Measurements from ENCODE around the gene POLR2L.
A peak's percentile ranks its signal among the peaks of the same experiment; 100 is the strongest.

POLR2L gene

DNA sequence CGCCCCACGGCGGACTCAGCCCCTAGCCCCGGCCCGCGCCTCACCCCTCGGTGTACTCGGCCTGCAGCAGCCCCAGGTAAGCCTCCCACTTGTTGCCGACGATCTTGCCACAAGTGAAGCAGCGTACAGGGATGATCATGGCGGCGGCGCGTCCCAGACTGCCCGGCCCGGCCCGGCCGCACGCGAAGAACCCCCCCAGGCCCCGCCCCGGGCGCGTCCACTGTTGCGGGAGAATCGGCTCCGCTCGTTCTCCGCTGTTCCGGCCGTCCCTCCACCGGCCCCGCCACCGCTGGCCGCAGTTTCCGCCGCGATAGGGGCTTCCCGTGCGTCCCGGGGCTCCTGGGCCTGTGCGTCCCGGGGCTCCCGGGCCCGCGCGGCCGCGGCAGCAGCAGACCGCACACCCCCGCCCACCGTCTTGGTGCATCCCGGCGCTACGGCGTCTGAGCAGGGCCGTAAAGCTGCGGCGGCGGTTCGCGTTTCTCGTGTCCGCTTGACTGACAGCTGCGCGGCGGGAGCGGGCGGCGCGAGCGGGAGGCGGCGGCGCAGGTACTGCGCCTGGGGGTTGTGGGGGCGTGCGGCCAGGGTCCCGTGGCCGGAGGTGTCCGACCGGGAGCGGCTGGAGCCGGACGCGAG lies at the start of gene POLR2L, which contains the start of gene TSPAN4:
Gene POLR2L, minus strand, starts transcription at position 160 of the 633 bp plus-strand sequence. Its CDS starts 21 bp downstream, at position 139.
Gene TSPAN4, plus strand, starts transcription at position 483 of the 633 bp plus-strand sequence. CDS start 7,453 bp downstream, outside the sequence.
- DNase-seq, result peak; percentile 90

DNA sequence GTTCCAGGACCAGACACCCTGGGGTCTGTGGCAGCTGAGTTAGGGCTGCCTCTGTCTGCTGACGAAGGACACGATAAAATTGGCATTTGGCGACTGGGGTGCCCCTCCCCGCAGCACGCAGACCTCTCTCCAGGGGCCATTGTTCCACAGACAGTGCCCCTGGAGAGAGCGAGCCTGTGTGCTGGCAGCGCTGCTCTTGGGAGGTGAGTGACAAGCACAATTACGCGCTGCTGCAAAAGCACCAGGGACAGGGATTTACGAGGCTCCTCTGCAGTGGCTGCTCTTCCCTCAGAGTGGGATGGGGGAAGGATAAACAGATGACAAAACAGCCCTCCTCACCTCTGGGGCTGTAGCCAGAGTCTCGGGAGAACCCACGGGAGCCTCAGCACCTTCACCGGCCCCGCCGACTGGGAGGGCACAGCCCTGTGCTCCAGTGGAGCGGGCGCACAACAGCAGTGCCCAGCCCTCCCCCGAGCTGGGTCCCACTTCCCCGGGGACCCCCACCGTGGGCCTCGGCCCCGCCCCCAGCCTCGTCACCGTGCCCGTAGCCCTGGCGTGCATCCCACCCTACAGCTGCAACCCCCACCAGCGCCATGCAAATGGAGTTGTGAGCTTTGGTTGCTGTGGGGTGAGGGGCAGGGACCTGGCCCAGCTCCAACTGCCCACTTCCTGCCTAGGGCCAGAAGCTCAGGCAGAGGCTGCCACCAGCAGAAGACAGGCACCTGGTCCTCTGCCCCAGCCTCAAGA lies 48.6 kb upstream of the POLR2L start:
- DNase-seq, result no peak

DNA sequence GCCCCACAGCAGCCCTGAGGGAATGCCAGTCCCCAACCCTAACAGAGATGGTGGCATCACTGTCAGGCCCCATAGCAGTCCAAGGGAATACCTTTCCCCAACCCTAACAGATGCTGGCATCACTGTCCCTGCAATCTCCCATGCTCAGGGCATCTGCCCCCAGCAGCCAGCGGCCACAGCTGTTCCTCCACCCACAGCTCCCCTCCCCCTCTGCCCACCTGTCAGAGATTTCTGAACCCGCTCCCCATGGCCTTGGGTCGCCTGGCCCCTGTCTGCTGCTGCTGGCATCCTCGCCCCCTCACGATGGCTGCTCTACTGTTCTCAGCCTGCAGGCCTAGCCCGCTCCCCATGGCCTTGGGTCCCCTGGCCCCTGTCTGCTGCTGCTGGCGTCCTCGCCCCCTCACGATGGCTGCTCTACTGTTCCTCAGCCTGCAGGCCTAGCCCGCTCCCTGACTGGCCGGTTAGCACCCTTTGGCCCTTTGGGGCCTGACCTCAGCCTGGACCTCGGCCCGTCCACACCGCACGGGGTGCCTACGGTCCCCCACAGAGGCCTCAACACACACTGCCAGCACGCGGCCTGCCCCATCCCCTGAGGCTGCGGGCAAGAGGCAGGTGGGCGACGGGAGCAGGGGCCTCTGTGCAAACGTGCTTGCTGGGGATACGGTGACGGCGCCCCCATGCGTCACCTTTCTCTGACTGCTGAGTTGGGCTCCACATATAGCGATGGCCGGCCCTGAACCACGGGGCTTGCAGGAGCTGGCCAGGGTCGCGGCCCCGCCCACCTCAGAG lies 47.6 kb upstream of the POLR2L start:
- no peak for DNase-seq

DNA sequence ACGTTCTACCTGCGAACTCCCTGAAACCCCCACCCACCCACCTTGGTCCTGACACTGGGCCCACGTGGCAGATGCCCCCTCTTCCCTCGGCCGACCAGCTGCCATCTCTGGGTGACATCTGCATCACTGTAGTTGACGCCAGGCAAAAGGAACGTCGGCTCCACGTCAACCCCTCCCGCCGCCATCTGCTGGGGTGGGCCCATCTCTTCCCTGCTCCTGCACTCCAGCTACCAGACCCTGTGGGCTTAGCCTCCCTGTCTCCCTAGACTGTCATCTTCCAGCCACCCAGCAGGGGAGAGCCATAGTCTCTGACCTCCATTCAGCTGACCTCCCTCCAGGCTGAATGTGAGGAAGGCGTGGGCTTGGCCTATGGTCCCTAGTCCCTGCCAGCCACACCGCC lies 46.9 kb upstream of the POLR2L start:
- DNase-seq, result no peak

DNA sequence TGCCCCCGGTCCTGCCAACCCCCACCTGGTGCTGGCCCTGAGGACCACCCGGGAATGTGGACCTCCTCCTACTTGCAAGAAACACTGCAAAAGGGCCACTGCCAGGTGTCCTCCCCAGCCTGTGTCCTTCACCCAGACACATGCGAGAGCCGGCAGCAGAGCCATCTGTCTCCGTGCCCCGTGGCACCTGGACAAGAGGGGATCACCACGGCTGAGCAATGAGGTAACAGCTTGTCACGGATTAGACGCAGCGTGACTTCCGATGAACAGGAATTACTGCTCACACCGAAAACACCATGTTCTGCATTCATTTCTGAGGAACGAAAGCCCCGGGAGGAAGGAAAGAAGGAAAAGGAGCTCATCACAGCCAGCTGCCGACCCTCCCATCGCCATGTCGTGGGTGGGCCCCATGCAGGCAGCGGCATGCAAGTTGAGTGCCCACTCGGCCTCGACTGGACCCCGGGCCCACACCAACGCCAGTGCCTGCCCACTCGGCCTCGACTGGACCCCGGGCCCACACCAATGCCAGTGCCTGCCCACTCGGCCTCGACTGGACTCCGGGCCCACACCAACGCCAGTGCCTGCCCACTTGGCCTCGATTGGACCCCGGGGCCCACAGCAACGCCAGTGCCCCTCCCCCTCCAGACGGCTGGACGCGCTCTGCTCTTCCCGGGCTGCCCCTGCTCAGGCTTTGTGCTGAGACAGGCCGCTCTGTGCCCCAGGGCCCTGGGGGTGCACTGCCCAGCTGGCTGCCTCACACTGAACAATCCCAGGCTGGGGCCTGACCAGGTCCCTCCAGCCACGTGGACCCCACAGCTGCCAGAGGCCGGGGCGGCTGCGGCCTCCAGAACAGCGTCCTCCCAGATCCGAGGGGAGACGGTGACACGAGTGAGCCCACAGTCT lies 46.2 kb upstream of the POLR2L start:
- DNase-seq, result no peak

DNA sequence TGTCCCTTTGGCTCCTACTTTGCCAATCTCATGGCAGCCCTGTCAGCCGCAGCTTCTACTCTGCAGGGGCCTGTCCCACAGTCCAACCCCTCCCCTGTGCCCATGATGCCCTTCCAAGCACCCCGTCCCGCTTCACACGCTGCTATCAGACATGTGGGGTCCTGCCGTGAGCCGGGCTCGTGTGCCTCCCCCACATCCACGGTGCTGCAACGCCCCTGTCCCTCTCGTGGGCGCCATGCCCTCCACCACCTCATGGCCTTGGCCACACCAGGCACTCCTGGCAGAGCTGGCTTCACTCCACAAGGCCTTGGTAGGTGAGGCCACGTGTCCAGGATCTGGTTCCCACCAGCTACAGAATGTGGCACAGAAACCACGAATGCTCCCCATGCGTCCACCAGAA lies 45.3 kb upstream of the POLR2L start:
- no peak for DNase-seq

DNA sequence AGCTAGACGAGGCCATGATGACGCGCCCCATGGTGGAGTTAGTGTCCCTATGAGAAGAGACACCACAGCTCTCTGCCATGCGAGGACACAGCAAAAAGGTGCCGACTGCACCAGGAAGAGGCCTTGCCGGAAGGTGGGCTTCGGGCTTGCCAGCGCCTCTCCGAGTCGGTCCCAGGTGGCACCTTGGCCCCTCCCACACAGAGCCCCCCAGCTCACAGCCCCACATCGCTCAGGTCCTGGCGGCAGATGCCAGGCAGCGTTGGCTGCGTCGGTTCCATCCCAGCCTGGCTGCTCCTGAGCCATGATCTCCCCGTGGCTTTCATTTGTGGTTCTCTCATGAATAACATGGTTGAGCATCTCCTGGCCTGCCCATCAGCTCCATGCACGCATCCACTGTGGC lies 44.2 kb upstream of the POLR2L start:
- no peak for DNase-seq

DNA sequence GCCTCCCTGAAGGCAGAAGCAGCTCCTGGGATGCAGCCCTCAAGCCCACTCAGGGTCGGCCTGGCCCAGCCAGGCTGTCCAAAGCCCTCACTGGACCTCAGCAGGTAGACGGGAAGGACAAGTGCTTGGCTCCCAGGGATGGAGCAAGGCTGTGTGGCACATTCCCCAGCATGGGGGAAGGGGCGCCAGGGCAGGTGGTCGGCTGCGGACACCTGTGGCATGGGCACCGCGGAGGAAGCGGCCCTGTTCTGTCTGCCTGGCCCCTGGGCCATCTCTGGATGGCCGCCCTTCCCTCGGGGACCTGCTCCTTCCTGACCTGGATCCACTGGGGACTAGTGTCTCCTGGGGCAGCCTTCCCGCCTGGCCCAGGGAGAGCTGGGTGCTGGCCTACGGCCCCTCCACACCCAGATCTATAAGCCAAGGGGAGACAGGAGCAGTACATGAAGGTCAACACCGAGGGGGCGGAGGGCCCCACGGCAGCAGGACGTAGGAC lies 42.3 kb upstream of the POLR2L start:
- DNase-seq, result no peak

DNA sequence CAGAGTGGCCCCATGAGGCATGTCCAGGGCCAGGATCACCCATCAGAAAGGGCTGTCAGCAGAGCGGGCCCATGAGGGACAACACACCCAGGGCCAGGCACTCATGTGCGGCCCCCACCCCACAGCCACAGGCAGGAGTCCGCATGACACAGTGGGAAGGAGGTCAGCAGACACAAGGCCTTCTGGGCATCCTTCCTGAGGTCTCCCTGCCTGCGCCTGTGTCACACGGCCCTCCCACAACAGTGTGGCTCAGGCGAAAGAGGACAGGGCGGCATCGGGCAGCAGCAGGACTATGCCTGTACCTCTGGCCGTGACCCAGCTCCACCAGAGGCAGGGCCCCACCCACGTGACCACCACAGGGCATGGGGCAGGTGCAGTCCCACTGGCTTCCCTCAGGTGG lies 41.2 kb upstream of the POLR2L start:
- no peak for DNase-seq

DNA sequence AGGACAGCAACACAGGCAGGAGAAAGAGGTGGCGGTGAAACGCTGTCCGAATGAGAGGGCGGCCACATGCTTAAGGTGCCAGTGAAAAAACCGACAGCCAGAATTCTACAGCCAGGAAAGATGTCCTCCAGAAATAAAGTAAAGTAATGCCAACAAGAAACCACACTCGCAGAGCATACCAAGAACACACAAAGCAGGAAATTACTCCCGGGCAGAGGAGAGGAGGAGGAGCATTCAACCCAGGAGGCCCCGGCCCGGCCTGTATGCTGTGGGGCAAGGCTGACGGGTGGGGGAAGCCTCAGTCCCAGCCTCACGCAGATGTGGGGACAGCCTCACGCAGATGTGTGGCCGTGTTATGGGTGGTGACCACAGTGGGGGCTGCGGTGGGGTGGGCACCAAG lies 40.3 kb upstream of the POLR2L start:
- no peak for DNase-seq

DNA sequence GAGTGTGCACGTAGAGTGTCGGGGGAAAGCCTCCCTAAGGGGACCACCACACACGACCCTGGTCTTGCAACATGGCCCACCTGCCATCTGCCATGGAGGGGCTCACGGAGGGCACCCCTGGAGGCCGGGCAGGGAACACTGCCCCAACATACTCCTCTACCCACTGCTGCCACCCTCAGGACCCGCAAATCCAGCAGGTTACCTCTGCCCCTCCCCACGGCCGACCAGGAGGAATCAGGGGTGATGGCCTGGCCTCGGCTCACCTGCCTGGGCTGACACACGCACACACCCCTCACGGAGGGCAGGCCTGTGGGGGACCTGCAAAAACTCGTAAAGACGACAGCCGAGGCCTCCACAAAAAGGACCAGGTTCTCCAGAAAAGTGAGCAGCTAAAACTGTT lies 38.1 kb upstream of the POLR2L start:
- no peak for DNase-seq

DNA sequence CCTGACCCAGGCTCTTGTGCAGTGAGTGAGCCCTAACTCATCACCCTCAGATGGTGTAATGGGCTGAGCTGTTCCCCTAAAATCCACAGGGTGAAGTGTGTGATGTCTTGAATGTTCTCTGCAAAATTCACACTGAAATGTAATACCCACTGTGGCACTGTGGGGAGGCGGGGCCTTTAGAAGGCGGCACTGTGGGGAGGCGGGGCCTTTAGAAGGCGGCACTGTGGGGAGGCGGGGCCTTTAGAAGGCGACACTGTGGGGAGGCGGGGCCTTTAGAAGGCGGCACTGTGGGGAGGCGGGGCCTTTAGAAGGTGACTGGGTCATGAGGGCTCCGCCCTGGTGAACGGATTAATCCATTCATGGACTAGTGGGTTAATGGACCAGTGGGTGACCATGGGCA lies 35.2 kb upstream of the POLR2L start:
- DNase-seq, result peak; percentile 26

DNA sequence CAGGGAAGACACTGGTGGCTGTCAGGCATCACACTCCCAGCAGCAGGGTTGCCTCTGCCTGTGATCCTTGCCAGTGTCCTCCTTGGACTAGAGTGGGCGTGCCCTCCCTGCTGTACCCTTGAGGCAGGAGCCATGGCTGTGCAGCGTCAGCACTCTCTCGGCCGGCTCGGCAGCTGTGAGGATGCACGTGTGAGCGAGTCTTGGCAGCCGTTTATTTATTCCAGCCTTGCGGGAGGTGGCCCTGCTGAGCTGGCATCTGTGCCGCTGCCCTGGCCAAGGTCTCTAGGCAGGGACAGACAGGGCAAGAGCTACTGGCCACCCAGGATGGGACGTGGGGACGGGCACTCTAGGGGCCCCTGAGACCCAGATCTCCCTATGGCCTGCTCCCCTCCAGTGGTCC lies 34.2 kb upstream of the POLR2L start:
- no peak for DNase-seq

DNA sequence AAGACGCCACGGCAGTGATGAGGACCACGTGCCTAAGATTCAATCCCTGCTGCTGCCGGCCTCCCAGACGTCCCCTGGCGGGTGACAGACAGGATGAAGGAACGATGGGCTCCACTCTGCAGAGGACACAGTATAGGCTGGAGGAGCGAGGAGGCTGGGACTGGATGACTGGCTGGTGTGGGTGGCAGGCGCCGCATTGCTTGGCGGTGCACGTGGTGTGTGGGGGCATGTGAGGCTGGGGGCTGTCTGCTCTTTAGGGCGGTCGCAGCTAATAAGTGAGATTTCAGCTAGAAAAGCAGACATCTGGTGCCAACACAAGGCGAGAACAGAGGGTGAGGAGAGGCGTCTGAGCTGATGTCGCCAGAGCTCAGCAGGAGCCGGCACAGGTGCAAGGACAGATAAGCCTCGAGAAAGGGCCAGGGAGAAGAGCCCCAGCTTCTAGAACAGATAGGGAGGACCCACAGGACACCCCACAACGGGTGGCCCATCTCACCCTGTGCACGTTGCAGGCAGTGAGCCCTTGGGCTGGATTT lies 33.5 kb upstream of the POLR2L start:
- DNase-seq, result no peak

DNA sequence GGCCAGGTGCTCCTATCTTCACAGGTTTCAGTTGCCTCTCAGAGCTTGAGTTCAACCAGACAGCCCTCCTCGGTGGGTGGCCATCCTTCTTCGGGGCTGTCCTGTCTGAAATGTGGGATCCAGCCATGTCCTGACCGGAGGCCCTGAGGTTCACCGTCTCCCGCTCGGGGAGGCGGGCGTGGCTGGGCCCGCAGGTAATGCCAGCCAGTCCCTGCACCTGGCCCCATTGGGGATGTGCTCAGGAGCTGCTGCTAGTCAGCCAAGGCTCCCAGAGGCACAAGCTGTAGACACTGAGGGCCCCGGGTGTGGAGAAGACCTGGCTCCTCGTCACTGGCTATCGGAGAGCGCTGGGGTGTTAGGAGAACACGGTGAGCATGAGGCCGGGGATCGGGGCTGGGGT lies 32.9 kb upstream of the POLR2L start:
- DNase-seq, result no peak

DNA sequence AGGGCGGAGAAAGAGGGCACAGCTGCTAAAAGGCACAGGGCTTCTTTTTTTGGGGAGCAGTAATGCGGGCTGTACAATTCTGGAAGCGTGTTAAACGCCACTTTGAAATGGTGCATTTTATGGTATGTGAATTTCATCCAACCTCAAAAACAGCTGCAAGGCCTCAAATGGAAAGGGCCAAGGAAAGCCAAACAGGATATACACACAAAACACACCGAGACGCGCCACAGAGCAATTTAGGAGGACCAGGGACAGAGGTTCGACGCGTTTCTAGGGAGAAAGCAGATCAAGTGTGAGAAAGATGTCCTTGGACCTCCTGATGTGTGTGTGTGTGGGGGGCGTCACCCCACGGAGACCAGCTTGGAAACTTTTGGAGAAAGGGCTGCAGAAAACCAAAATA lies 31.4 kb upstream of the POLR2L start:
- no peak for DNase-seq

DNA sequence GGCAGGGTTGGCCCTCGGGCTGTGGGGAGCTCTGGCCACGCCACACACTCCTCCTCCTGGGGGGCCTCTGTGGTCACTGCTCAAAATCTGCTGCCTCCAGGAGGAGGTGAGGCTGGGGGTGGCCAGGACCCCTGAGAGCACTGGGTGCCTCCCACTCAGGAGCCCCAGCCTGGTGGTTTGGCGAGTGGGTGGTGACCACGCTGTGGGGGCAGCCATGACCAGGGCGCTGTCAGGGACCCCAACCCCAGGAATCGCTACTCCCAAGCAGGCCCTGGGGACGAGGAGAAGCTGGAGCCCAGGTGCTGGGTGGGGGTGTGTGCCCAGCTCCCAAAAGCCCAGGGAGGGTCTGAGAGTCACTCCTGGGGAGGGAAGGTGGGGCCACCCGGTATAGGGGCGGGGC lies 30.5 kb upstream of the POLR2L start:
- no peak for DNase-seq

DNA sequence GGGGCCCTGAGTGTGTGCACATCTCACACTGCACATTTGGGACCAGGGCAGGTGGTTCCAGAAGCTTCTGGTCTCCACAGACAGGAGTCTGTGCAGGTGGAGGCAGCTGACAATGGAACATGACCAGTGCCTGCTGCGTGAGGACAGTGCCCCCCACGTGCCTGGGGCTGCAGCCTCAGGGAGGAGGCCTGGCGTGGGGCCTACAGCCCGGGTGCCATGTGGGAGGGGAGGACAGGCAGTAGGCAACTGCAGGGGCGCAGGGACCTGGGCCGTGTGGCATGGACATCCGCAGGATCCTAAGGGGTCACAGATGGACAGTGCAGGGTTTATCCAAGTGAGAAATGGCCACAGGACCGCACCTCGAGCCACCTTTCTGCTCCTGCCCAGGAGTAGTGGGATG lies 29.1 kb upstream of the POLR2L start:
- DNase-seq, result no peak

DNA sequence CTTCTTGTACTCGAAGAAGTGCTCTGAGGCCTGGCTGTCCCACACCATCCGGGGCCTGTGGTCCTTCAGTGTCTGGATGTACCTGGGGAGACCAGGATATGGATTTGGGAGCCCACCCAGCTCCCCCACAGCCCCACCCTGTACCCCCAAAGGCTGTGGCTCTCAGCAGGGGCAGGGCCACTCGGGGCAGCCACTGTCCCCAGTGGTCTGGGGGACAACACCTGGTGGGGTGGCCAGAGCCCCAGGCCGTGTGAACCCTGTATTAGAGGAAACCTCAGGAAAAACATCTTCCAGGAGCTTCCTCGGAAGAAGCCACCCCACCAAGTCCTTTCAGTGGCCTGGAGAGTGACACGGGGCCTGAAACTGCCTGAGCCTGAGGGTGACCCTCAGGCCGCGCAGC lies 28.1 kb upstream of the POLR2L start:
- DNase-seq, result no peak

DNA sequence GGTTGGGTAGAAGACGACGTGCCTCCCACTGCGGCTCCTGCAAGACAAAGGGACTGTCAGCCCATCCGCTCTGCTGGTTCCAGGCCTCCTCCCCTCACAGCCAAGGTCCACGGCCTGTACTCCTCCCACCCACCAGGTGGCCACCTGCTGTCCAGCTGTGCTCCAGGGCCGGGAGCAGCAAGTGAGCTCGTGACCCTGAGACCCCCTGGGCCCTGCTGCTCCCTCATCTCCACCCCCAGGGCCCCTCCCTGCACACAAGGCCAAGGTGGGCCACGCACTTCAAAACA lies 27.7 kb upstream of the POLR2L start:
- no peak for DNase-seq

DNA sequence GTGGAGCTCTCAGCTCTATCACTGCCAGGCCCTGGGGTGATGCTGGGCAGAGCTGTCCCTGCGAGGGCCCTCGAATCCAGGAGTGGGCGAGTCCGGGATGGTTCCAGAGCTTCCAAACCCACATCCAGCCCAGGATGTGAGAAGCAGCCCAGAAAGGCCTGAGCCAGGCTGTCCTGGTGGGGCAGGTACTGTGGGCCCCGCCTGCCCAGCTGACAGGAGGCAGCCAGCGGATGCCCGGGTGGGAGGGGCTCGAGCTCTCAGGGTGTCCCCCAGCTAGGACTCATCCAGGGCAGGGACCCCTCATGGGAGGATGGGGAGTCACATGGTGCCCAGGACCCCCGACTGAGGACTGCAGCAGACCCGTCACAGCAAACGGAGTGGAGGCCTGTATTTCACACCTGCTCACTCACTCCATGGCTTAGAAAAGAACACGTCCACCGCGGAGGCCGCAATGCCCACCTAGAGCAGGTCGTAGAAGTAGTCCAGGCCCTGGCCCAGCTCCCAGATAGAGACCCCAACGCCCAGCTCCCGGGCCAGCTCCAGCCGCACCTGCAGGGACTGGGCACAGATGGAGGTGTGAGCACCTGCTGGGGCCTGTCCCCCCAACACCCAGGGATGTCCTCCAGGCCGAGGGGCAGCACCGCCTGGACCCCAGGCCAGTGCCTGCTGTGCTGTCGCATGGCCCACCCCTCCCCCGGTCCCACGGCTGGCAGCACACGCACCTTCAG lies 27.2 kb upstream of the POLR2L start:
- DNase-seq, result no peak

DNA sequence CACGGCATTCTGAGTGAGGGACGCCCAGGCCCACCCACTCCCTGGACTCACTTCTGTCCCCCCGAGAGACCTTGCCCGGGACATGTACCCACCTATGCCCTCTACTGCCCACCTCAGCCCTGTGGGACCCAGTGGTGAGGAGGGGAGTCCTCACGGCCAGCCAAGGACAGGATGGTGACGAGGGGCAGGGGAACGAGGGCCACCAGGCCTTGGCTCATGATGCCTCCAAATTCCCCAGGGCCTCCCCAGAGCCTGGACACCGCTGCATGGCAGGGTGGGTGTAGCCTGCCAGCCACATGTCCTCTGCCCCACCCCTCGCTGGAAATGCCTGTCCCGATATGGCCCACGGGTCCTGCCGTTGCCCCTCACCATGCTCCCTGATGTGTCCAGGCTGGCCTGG lies 26.5 kb upstream of the POLR2L start:
- no peak for DNase-seq

Data from HCEC 1CT (cell line).